Measurements from ENCODE around the gene SYDE2.
"Not testable (repeated sequence)": the region's sequence is repeated elsewhere in the genome, so short reads cannot be mapped to it uniquely, and the experiment has no call there.

Gene SYDE2

DNA sequence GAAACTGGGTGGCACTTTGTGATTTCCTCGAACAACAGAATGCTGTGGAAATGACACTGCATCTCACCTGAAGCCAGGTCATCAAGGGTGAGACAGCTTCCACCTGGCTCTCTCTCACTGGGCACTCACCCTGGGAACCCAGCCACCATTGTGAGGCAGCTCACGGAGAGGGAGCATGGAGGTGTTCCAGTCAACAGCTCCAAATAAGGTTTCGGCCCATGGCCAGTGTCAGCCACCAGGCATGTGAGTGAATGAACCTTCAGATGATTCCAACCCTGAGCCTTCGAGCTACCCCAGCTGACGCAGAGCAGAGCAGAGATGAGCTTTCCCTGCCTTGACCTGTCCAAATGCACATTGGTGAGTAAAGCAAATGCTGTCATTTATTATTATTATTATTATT is 58.1 kb downstream of the SYDE2 start:
- TF ChIP-seq, protein P1, sequence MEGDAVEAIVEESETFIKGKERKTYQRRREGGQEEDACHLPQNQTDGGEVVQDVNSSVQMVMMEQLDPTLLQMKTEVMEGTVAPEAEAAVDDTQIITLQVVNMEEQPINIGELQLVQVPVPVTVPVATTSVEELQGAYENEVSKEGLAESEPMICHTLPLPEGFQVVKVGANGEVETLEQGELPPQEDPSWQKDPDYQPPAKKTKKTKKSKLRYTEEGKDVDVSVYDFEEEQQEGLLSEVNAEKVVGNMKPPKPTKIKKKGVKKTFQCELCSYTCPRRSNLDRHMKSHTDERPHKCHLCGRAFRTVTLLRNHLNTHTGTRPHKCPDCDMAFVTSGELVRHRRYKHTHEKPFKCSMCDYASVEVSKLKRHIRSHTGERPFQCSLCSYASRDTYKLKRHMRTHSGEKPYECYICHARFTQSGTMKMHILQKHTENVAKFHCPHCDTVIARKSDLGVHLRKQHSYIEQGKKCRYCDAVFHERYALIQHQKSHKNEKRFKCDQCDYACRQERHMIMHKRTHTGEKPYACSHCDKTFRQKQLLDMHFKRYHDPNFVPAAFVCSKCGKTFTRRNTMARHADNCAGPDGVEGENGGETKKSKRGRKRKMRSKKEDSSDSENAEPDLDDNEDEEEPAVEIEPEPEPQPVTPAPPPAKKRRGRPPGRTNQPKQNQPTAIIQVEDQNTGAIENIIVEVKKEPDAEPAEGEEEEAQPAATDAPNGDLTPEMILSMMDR (IDR thresholded peaks at IDR 0.05; ENCODE audit: insufficient read depth, low read depth, low read length, missing control alignments): no peak
- no peak for DNase-seq (ENCODE audit: low read depth)
- H3K4me3 ChIP-seq (ENCODE audit: low read length): no peak overlapping the region

DNA sequence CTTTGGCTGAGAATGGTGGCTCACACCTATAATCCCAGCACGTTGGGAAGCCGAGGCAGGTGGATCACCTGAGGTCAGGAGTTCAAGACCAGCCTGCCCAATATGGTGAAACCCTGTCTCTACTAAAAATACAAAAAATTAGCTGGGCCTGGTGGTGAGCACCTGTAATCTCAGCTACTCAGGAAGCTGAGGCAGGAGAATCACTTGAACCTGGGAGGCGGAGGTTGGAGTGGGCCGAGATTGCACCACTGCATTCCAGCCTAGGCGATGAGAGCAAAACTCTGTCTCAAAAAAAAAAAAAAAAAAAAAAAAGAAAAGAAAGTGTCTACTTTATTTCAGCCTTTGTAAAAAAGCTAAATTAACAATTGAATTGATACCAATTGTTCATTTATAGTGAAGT is 62.4 kb downstream of the SYDE2 start:
- DNase-seq (ENCODE audit: low read depth); H3K4me3 ChIP-seq (ENCODE audit: low read length): not testable (repeated sequence)

DNA sequence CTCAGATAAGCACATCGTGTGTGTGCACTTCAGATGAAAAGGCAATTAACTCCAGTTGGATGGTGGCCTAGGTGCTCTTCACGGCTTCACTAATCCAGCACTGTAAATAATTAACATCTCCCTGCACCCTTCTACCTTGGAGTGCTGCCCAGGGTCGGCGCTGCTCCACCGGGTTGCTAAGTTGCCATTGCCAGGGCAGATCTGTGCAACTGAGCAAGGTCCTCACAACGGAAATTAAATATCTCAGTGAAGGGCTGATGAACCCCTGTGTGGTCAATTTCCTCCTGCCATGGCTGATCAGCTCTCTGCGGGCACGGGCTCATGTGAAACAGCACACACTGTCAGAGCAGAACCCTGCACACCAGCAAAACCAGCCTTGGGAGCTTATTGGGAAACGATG is 63.2 kb downstream of the SYDE2 start:
- no peak overlapping the region for H3K4me3 ChIP-seq (ENCODE audit: low read length)
- TF ChIP-seq, protein P1 (IDR thresholded peaks at IDR 0.05; ENCODE audit: insufficient read depth, low read depth, low read length, missing control alignments): no peak
- DNase-seq (ENCODE audit: low read depth): peak; percentile 43

DNA sequence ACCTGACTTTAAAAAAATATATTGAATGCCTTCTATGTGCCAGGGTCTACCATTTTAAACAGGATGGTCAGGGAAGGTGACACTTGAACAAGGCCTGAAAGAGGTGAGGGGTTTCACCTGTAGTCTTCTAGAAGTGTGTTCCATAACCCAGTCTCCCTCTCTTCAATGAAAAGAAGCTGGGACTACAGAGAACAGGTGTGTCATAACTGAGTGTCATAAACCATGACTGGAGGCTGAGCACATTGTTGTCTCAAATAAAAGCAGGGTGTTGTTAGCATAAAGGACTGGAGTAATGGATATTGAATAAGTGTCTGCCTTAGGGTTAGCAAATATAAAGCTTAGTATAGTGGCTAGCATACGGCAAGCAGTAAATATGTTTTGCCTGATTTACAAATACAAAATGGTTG is 65.4 kb downstream of the SYDE2 start:
- peak; percentile 70 for DNase-seq (ENCODE audit: low read depth)
- TF ChIP-seq, protein P1 (IDR thresholded peaks at IDR 0.05; ENCODE audit: insufficient read depth, low read depth, low read length, missing control alignments): no peak
- no peak overlapping the region for H3K4me3 ChIP-seq (ENCODE audit: low read length)

DNA sequence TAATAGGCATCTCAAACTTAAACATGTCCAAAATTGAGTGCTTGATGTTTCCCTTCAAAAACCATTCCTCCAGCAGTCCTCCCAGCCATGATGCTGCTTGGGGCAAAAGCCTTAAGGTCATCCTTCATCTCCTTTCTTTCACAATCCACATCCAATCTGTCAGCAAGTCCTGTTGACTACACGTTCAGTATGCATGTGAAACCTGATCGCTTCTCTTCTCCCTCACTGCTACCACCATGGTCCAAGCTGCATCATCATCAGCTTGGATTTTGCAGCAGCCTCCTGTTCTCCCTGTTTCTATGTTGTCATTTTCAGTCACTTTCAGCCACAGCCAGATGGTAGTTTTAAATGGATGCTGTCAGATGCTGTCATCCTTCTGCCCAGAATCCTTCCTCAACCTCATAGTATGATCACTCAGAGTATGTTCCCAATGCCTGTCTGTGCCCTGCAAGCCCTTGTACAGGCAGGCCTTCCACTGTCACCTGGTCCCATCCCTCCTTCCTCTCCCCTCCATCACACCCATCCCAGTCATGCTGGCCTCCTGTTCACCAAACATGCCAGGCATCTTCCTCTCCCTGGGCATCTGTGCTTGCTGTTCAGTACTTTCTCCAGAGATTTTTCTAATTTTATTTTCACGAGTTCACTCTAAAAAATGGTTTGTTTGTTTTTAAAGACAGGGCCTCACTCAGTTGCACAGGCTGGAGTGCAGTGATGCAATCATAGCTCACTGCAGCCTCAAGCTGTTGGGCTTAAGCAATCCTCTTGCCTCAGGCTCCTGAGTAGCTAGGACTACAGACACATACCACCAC is 66.0 kb downstream of the SYDE2 start:
- TF ChIP-seq, protein P1 (IDR thresholded peaks at IDR 0.05; ENCODE audit: insufficient read depth, low read depth, low read length, missing control alignments): no peak
- DNase-seq (ENCODE audit: low read depth): peak; percentile 78
- H3K4me3 ChIP-seq (ENCODE audit: low read length): no peak overlapping the region

DNA sequence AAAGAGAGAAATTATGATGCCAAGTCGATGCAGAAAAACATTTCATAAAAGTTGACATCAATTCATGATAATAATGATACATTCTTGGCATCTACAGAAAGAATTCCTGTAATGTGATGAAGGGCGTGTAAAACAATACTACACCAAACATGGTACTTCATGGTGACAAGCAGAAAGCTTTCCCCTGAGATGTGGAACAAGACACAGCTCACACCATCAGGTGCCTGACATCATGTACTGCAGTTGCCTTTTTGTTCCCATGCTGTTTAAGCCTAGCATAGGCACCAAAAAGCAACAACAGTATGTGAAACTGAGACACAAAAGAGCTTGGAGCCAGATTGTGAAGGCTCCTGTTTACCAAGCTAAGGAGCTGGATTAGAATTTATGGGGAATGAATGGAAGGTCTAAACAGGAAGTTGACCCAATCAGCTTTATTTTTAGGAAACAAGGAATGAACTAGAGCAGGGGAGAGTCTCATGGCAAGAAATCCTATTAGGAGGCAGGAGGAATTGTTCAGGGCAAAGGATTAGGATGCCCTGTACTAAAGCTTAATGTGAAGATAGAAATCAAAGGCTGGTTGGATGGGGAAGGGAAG is 67.2 kb downstream of the SYDE2 start:
- H3K4me3 ChIP-seq (ENCODE audit: low read length): no peak overlapping the region
- TF ChIP-seq, protein P1 (IDR thresholded peaks at IDR 0.05; ENCODE audit: insufficient read depth, low read depth, low read length, missing control alignments): no peak
- DNase-seq (ENCODE audit: low read depth): no peak

DNA sequence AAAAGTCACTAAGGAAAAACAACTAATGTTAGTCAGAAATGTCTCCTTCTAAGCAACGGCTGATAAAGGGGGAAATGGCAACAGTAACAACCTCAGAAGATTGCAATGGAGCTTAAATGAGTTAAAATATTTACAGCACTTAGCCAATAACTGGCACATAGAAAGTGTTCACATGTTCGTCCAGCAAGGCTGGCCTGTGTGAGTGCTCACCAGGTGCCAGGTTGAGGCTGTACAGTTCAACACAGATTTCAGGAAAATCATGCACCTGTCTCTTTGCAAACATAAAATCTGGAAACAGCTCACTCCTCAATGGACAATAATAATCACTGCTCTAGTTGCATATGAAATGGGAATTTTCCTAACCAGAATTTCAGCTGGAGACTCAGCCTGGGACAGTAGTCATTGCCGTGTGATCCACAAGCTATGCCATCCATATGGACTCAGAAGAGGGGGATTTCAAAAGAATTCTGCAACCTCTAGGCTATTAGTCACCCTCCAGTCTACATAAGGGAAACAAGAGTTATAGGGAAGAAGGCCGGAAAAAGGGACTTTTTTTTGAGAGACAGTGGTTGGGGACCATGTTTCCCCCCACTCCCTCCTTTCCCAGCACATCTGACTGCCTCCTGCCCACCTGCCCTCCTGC is 68.6 kb downstream of the SYDE2 start:
- no peak overlapping the region for H3K4me3 ChIP-seq (ENCODE audit: low read length)
- DNase-seq (ENCODE audit: low read depth): peak; percentile 11
- TF ChIP-seq, protein P1 (IDR thresholded peaks at IDR 0.05; ENCODE audit: insufficient read depth, low read depth, low read length, missing control alignments): no peak

All from epithelial cell of esophagus (primary cell).